HG03558 (cell line): Measurements from ENCODE around the gene WDR27.

Experiments used
- ATAC-seq: cut with Tn5 transposase; IDR thresholded peaks from one replicate; pipeline ENCODE4 v1.9.1; 2021; ENCODE audit warnings: moderate number of reproducible peaks; ENCODE audit not compliant: unreplicated experiment; ENCODE audit errors: extremely low read depth

Gene WDR27

DNA sequence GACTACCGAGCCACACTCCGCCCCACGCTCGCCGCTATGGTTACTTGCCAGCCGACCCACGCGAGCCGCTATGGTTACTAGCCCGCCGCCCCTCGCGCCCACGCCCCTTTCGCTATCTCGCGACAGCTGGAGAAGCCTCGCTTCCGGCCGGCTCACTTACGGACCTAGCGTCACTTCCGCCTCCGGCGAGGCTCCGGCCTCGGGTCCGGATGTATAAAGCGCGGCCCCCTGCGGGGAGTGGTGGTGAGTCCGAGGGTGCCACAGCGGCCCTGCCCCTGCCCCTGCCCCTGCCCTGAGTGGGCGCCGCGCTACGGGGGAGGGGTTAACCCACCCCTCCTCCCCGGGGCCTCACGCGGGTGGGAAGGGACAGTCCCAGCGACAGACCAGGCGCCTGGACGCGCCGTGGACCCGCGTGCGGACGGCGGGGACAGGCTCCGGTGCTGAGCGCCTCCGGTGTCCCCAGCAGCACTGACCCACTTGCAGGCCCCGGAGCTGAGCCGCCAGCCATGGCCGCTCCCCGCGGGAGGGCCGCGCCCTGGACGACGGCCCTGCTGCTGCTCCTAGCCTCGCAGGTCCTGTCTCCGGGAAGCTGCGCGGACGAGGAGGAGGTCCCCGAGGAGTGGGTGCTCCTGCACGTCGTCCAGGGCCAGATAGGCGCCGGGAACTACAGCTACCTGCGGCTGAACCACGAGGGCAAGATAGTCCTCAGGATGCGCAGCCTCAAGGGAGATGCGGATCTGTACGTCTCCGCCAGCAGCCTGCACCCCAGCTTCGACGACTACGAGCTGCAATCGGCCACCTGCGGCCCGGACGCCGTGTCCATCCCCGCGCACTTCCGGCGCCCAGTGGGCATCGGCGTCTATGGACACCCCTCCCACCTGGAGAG, at the start of gene WDR27, which contains the start of gene C6orf120:
Gene WDR27, minus strand, starts transcription at position 76 of the 886 bp plus-strand sequence. CDS start 13,024 bp downstream, outside the sequence.
Gene C6orf120, plus strand, starts transcription at position 173 of the 886 bp plus-strand sequence. Its CDS starts 334 bp downstream, at position 507.
- ATAC-seq: peak; percentile 95

DNA sequence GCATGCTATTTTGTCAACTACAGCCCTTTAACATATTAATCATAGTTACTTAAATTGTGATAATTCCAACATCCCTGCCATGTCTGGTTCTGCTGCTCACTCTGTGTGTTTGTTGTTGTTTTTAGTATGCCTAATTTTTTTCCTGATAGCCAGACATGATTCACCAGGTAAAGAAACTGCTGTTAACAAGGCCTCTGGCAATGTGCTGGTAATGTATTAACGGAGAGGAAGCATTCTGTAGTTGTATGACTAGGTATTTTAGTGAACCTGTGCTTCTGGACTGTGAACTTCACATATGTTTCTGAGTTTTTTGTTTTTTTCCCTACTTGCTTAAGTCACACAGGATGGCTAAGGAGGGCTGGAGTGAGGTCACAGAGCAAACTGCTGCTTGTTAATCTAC, 44.7 kb upstream of the WDR27 start:
- no peak for ATAC-seq

DNA sequence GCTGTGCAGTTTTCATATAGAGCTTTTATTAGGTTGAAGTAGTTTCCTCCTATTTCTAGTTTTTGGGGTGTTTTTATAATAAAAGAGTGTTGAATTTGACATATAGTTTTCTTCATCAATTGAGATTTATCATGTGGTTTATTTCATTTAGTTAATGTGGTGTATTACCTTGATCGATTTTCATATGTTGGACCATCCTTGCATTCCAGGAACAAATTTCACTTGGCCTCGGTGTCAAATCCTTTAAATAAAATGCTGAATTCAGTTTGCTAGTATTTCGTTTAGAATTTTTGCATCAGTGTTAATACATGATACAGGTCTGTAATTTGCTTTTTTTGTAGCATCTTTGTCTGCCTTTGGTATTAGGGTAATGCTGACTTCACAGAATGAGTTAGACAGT, 43.6 kb upstream of the WDR27 start:
- ATAC-seq: no peak

DNA sequence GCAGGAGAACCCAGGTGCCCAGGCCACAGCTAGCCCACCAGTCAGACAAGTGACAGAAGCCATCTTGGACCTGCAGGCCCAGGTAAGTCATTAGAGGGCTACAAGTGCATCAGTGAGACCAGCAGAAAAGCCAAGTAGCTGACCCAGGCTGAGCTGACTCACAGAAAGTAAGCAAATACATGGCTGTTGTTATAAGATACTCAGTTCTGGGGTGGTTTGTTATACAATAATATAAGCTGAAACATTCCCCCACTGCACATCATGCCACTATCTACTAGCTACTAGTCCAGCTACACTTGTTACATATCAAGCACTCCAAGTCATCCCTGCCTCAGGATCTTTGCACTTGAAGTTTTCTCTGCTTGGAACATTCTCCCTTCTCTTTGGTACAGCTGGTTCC, 39.5 kb upstream of the WDR27 start:
- no peak for ATAC-seq

DNA sequence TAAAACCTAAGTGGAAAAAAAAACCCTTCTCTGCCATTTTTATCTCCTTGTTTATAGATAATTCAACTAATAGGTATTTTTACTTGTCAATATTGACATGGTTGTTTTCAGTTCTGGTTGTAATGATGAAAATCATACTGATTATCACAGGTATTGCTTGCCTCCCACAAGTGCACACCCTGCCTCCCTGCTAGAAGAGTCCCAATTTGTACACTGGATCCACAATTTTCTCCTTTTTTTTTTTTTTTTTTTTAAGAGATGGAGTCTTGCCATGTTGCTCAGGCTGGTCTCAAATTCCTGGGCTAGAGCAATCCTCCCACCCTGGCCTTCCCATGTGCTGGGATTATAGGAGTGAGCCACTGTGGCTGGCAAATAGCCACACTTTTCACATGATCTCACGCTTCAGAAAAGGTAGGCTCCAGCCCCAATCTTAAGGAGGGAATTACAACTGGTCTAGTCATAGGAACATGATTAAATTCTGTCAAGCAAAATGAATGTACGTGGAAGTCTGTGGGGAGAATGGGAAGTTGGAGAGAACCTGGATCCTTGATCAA, 37.2 kb upstream of the WDR27 start:
- ATAC-seq: no peak

DNA sequence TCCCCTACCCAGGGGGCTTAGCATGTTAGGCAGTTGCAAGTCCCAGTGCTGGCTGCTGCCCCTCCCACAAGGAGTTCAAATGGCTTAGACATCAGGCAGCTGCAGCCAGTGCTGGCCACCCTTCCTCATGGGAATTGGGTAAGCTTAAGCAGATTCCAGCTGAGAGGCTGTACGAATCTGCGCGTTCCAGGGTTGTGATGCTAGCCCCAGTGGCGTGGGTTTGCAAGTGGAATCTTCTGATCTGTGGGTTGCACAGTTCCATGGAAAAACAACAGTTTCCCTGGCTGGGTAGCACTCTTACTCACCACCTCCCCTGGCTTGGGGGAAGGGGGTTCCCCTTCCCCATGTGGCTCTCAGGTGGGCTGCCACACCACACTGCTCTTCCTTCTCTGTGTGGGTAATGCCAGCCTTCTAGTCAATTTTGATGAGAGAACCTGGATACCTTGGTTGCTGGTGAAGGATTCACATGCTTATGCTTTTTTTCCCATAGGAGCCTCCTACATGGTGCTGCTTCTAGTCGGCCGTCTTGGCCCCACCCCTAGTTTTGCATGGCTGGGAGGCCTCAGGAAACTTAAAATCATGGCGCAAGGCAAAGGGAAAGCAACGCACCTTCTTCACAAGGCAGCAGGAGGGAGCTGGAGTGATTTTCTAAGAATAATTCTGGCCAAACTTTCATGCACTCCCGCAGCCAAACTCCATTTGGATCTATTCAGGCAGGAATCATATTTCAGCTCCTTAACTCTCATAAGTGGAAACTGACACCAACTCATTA, 36.6 kb upstream of the WDR27 start:
- ATAC-seq: no peak

DNA sequence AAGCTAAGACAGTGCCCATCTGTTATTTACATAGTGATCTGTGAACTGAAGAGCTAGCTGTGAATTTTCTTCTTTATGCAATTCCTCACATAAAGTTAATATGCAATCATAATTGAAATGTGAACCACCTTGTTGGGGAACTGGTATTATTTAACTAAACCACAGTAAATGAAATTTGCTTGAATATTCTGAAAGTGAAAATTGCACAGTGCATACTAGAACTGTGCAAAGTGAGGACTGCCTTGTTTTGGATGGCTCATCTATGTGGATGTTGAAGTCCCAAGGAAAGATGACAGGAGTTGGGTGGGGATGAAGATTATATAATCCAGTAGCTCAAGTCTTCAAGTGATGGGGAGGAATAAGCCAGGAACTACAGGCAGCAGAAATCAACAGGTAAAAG, 28.1 kb upstream of the WDR27 start:
- ATAC-seq: no peak

DNA sequence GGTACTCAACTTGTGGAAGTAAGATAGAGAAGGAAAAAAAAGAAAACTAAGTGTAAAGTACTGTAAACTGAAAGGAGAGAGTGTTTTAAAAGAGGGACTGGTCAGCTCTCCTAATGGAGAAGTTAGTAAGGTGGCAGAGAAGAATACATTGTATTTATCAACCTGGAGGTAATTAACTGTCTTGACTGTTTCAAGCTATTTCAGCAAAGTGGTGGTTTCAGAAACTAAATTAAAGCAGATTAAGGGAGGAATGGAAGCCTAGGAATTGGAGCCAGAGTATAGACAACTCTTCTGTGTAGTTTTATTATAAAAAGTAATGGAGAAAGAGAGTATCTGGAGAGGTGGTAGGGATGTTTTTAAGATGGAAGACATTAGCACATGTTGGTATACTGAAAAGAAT, 25.1 kb upstream of the WDR27 start:
- ATAC-seq: no peak

DNA sequence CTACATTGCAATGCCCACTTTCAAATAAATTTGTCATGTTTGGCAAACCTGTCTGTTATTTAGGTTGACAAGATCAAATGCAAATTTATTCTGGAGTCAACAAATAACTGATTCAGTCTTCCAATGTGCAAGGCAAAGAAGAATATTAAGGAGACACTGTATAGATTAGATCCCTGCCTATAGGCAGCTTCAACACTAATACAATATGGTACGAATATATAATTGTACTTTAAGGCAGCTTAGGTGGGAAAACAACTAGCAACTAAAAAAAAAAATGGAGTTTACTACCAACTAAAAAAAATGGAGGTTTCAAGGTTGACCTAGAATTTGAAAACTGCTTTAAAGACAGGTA, 24.2 kb upstream of the WDR27 start:
- no peak for ATAC-seq

DNA sequence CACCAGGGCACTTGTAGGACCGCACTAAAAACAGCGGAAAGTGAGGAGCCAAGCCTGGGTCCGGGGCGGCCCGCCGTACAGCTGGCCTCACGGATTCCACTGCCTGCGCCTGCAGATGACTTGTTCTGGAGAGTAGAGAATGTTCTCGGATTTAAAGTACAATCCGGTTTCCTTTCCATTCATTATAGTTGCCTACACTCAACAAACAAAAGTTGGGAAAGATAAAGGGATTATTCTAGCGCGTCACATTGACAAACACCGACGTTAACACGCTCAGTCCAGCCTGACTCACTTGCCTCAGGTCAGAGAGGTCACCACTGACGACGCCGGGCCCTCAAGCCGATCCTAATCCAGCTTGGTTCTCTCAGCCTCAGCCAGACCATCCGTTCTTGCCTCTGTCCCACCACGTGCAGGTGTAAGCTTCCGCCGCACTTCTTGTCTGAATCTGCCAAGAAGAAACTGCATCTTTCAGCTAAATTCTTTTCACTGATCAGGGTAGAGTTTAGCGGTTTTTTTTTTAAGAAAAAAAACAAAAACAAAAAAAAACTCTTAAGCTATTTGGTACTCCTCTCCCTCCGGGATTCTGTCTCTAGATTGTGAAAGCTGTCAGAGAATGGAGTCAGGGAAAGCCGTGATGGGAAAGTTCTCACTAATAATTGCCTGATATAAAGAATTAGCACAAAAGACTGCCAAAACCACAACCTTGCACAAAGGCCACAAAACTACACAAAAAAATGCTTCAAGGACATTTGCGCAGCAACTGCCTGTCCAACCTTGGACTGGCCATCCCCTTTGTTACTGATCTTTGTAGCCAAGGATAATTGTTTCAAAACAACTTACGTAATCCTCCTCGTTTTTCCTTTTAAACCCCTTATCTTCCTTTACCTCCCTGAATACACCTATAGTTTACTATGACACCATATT, 23.6 kb upstream of the WDR27 start:
- no peak for ATAC-seq

DNA sequence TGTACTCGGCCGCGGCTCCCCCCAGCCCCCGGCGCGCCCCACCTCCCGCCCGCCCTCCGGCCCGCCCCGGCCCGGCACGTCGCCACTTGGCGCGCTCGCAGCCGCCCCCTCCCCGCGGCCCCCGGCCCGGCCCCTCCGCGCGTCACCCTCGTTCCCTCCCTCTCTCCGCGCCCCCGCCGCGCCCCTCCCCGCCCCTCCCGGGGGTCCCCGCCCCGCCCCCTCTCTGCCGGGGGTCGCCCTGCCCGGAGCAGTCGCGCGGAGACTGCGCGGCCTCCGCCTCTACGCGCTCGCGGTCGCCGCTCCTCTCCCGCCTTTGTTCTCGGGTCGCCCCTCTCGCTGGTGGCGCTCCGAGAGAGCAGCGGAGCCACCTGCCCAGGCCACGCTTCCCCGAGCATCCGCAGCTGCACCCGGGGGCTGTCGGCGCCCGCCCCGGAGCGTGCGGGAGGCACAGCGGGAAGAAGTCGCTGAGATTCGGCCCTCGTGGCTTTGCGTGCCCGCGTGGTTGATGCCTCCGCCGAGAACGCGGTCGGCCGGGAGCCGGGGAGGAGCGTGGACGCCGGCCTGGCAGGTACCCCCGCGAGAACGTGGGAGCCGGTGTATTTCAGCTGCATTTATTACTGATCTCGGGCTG, 22.8 kb upstream of the WDR27 start, which contains the start of gene PHF10:
Gene PHF10, minus strand, starts transcription at position 7 of the 631 bp plus-strand sequence. CDS start 569 bp downstream, outside the sequence.
- ATAC-seq: no peak

DNA sequence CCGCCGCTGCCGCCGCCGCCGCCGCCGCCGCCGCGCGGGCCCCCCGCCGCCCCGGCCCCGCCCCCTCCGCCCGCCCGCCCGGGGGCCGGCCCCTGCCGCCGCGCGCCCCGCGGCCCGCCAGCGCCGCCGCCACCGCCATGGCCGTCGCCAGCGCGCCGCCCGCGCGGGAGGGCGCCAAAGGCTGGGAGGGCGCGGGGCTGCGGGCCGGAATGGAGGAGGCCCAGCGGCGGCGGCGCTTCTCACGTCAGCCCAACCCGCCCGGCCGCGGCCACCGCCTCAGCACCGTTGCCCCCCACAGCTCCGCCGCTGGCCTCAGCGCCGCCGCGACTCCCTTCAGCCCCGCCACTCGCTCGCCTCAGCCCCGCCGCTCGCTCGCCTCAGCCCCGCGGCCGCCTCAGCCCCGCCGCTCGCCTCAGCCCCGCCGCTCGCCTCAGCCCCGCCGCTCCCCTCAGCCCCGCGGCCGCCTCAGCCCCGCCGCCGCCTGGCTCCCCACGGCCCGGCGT, 22.2 kb upstream of the WDR27 start:
- no peak for ATAC-seq

DNA sequence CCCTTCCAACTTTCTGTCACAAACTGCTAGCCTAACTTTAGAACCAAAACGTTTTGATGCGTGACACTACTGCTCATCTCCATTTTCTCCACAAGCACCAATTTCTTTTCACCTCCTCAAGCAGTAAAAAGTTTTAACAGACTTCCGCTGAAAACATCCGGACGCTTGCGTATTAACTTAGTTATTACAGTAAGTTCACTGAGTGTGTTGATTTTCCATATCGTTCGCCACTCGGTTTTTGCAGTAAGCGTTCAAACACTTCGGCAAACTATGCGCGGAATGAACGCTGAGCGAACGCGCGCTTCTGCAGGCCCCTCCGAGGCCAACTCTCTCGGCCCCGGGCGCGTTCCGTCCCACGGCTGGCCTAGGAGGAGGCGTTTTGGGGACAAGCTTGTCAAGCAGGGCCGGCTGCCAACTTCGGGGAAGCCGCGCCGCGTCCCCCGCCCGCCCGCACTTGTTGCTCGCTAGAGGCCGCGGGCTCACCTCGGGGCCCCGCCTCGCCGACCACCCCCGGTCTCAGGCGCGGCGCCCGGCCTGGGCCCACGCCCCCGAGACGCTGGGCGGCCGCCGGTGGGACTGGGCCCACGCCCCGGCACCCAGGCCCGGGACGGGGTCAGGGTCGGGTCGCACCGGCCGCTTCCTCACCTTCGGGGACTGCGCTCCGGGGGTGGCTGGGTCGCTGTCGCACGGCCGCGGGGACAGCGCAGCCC, 21.5 kb upstream of the WDR27 start:
- no peak for ATAC-seq

DNA sequence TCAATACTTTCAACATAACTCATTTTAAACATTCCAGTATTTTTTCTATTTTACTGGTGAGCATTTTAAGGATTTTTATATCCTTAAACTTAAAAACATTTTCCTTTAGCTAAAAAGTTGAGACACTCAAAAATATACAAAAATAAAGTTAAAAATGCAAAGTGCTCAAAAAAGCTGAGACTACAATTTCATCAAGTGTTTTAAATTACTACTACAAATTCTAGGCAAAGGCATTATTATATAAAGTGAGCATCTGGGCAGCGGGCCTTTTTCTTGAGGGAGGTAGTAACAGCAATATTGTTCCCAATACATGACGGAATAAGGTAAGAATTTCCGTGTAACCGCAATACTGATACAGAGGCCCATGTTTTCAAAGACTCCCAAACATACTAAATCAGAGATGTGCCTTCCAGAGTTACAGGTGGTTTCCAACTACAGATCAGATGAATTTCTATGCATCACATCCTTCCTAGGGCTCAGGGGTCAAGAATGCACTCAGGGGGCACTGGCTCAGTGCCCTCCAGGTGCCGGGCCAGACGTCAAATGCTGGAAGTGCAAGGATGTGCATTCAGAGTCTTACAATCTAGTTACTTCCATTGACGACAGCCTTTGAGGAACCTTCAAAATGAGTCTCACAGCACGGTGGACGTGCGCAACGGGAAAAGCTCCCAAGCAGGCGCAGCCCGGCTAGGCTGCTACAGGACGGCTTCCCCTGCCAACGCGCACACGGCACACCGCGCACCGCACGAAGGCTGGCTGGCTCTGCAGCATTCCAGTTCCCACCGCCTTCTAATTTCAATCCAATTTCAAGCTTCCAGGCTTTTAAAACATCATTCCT, 20.8 kb upstream of the WDR27 start:
- no peak for ATAC-seq

DNA sequence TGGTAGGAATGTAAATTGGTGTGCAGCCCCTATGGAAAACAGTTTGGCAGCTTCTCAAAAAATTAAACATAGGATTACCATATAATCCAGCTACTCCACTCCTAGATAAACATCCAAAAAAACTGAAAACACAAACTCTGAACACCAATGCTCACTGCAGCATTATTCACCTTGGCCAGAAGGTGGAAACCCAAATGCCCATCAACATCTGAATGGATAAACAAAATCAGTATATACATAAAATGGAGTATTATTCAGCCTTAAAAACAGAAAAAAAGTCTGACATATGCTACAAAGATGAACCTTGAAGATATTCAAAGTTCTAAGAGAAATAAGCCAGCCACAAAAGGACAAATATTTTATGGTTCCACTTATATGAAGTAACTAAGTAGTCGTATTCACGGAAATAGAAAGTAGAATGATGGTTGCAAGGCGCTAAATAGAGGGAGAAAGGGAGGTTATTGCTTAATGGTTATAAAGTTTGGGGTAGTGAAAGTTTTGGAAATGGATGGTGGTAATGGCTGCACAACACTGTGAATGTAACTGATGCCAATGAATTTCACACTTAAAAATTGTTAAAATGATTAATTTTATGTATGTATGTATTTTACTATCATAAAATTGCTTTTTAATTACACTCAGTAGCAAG, 18.5 kb upstream of the WDR27 start:
- no peak for ATAC-seq

DNA sequence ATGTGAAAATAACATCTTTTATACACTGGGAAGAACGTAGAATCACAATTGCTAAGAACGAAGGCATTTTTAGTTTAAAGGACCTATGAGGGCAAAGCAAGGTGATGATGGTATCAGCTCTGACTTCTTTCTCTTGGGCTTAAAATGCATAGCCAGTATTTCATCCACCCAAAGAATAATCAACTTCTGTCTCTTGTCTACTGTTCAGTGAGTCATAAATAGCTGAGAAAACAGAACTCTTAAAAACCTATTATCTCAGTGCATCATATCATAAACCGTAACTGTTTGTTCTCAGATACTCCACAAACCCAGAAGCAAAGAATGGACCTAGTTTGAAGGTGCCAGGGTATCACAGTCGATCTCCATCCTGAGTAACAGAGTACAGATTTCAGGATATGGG, 17.3 kb upstream of the WDR27 start:
- no peak for ATAC-seq

DNA sequence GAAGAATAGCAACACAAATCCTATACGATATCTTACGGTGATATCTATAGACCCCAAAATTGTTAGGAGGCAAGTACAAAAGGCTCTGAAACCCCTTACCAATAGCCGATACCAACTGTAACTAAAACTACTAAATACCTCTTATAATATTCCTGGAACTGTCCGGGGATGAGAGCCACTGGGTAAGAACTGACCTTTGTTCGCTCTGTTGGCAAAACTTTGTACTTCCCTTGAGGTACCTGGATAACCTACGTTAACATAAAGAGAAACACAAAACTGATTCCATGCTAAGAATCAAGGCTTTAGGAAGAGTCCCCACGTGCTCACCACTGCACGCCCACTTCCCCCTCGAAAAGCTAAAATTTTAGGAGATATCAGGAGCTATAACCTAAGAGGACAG, 12.8 kb upstream of the WDR27 start:
- ATAC-seq: no peak
